WERI-Rb-1 (cell line): ENCODE results near the gene VASH1.

ENCODE experiments used
- DNase-seq: peaks from one replicate; pipeline ENCODE4 v3.0.0-alpha.2; 2020
- H3K27ac ChIP-seq: fragments of 250-450 bp; sonication (Bioruptor Pico); 2 replicates; pipeline ENCODE4 v1.5.1; 2020; ENCODE audit warnings: mild to moderate bottlenecking, moderate library complexity
- H3K27me3 ChIP-seq: fragments of 250-450 bp; sonication (Bioruptor Pico); 2 replicates; pipeline ENCODE4 v1.5.1; 2021; ENCODE audit warnings: mild to moderate bottlenecking, low read depth, moderate library complexity; ENCODE audit not compliant: insufficient read depth, severe bottlenecking
- H3K36me3 ChIP-seq: fragments of 250-450 bp; sonication (Bioruptor Pico); 2 replicates; pipeline ENCODE4 v1.5.1; 2020; ENCODE audit warnings: mild to moderate bottlenecking, moderate library complexity
- H3K4me3 ChIP-seq: 2 replicates; pipeline ENCODE4 v1.5.1; 2011; ENCODE audit warnings: low read depth, mild to moderate bottlenecking, control low read depth, low read length
- H3K9me3 ChIP-seq: fragments of 250-450 bp; sonication (Bioruptor Pico); 2 replicates; pipeline ENCODE4 v1.5.1; 2021; ENCODE audit warnings: mild to moderate bottlenecking, moderate library complexity; ENCODE audit not compliant: severe bottlenecking
- TF ChIP-seq, protein P1 (sequence below): IDR thresholded peaks from 2 replicates; pipeline ENCODE4 v1.5.1; 2011; ENCODE audit warnings: low read depth, mild to moderate bottlenecking, control low read depth, inconsistent platforms, low read length

The VASH1 gene

DNA sequence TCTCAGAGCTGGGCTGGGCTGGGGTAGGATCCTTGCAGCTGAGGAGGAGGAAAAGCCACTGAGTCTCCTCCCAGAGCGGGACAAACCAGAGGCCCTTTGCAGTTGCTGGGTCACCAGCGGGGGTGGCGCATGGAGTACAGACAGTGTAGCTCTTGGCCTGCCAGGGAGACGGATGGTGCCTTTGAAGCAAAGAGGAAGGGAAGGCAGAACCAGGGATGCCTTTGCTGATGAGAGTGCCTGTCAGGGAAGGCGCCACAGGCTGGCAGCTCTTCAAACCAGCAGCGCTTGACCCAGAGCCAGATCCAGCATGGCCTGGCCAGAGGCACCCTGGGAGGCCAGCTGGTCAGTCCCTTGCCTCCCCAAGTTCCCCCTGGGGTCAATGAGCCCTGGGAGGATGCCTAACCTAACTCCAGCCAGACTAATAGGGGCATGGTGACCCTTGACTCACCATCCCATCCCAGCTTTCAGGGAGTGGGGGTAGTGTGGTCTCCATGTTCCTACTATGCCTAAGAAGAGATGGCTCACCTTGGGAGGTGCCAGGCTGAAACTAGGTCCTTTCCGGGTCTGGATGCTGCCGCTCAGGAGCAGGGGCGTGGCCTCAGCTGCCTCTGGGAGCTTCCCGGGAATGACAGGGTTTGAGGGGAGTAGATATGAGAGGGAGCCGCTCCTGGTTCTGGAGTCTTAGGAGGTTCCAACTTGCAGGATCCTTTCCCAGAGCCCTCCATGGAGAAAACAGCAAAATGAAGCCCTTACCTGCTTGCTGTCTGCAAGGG is 19.8 kb downstream of the VASH1 start:
- no peak for DNase-seq
- Histone ChIP-seq H3K36me3 (peaks cover 4% of the 10 kb centered on the region), H3K27me3 (no peaks in the 10 kb centered on the region), H3K9me3 (no peaks in the 10 kb centered on the region), H3K27ac (no peak overlapping the region), H3K4me3 (no peak overlapping the region)
- TF ChIP-seq, protein P1, sequence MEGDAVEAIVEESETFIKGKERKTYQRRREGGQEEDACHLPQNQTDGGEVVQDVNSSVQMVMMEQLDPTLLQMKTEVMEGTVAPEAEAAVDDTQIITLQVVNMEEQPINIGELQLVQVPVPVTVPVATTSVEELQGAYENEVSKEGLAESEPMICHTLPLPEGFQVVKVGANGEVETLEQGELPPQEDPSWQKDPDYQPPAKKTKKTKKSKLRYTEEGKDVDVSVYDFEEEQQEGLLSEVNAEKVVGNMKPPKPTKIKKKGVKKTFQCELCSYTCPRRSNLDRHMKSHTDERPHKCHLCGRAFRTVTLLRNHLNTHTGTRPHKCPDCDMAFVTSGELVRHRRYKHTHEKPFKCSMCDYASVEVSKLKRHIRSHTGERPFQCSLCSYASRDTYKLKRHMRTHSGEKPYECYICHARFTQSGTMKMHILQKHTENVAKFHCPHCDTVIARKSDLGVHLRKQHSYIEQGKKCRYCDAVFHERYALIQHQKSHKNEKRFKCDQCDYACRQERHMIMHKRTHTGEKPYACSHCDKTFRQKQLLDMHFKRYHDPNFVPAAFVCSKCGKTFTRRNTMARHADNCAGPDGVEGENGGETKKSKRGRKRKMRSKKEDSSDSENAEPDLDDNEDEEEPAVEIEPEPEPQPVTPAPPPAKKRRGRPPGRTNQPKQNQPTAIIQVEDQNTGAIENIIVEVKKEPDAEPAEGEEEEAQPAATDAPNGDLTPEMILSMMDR = no peak

DNA sequence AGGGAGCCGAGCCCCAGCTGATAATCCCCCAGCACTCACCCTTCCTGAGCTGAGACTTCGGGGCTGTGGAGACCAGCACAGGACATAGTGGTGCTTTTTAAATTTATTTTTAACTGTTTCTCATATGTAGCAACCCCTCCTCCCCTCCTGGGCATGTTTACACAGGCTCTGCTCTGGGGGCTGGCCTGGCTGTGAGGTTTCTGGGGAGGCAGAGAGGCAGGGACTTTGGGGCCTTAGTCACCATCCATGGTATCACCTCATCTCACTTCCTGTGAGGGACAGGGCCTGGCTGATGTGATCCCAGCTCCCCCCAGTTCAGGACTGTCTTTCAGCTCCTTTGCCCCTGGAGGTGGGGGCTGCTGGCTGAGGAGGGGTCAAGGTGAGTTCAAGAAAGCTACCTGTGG is 20.4 kb downstream of the VASH1 start:
- H3K27ac ChIP-seq = no peak overlapping the region
- TF ChIP-seq, protein P1 = no peak
- DNase-seq = no peak
- H3K9me3 ChIP-seq = no peaks in the 10 kb centered on the region
- H3K36me3 ChIP-seq = peaks cover 4% of the 10 kb centered on the region
- H3K27me3 ChIP-seq = no peaks in the 10 kb centered on the region
- no peak overlapping the region for H3K4me3 ChIP-seq

DNA sequence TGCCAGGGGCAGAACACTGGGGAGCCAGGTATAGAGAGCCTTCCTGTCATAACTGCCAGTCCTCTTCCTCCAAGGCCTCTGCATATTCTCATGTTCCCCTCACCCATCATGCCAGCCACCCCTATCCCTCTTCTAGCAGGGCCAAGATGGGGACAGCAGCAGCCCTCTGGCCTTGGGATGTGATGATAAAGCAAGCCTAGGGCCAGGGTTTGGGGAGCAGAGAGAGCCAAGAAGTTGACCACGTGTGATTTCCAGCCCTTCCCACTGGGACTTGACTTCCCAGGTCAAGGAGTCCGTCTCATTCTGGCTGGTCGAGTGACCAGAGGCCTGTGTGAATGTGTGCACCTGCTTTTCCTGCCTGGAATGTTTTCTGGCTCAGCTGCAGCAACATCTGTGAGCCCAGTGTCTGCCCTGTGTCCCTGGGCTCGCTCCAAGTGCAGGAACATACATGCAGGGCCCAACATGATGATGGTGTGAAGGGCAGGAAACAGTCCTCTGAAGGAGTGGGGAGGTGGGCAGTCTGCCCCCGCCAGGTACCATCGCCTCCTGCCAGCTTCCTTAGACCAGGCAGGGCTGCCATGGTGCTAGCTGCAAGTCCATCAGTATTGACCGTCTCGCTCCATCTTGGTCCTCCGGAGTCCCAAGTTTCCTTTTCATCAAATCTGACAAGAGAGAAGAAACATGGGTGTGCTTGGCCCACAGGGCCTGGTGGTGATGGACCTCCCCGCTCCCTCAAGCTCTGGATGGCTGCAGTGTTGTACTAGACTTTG is 21.0 kb downstream of the VASH1 start:
- H3K27ac ChIP-seq = no peak overlapping the region
- H3K4me3 ChIP-seq = no peak overlapping the region
- DNase-seq = no peak
- TF ChIP-seq, protein P1 = no peak
- H3K36me3 ChIP-seq = peaks cover 6% of the 10 kb centered on the region
- H3K27me3 ChIP-seq = no peaks in the 10 kb centered on the region
- no peaks in the 10 kb centered on the region for H3K9me3 ChIP-seq

GRCh38 chr14:76782885-76783566 is 21.8 kb downstream of the VASH1 start:
- no peak overlapping the region for H3K27ac ChIP-seq
- no peak for DNase-seq
- H3K4me3 ChIP-seq = no peak overlapping the region
- no peaks in the 10 kb centered on the region for H3K9me3 ChIP-seq
- no peaks in the 10 kb centered on the region for H3K27me3 ChIP-seq
- TF ChIP-seq, protein P1 = no peak
- H3K36me3 ChIP-seq = peaks cover 13% of the 10 kb centered on the region

DNA sequence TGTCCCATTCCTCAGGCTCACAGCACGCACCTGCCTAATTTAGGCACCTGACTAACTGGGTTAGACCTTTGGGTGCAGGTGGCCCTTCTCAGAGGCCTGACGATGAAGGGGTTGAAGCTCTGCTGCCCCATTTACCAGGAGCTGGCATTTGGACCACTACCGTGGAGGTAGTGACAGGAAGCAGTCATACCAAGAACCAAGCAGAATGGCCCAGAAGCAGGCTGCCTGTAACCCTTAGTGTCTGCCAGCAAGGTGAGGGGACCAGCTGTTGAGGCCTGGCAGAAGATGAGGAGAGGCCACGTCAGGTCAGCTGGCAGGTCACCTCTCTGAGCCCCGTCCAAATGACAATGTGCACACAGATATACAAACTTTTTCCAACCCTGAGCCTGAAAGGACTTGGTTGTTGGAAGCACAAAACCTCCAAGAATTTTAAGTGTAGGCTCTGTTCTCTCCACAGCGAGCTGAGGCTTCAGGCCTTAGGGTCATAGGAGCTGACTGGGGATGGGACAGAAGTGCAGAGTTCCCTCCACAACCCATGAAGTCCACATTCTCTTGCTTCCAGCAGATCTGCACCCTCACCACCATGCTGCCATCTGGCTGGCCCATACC is 23.1 kb downstream of the VASH1 start:
- H3K27ac ChIP-seq = no peak overlapping the region
- no peaks in the 10 kb centered on the region for H3K9me3 ChIP-seq
- no peak for DNase-seq
- no peaks in the 10 kb centered on the region for H3K27me3 ChIP-seq
- H3K36me3 ChIP-seq = peaks cover 26% of the 10 kb centered on the region
- H3K4me3 ChIP-seq = no peak overlapping the region
- TF ChIP-seq, protein P1 = no peak
